Lung (tissue), 12 donors: Measurements from ENCODE around the gene TMEM40. TPM values are rescaled to one million over a fixed set of nuclear protein-coding genes. Genes with fewer than 3 reads are reported as not detected.
"Not testable (repeated sequence)": the region's sequence is repeated elsewhere in the genome, so short reads cannot be mapped to it uniquely, and the experiment has no call there.

Source experiments
- ATAC-seq: fragments of 200-7000 bp; cut with Tn5 transposase; one replicate; pipeline ENCODE4 v1.9.1; 2020; ENCODE audit warnings: moderate number of reproducible peaks; ENCODE audit not compliant: insufficient read depth, low FRiP score
- DNase-seq, 3 donors: peaks; one replicate each; pipeline ENCODE4 v3.0.0-alpha.2; 2013 to 2017
- H3K27ac ChIP-seq, 2 donors: one replicate each; pipeline ENCODE4 v1.5.1; 2013; ENCODE audit warnings: mild to moderate bottlenecking in 2 of 2, moderate library complexity in 2 of 2, control low read depth in 1 of 2, inconsistent platforms in 1 of 2, low read depth in 1 of 2, low read length in 1 of 2
- H3K27me3 ChIP-seq, 3 donors: one replicate each; pipeline ENCODE4 v1.5.1; 2013; ENCODE audit warnings: low read length in 2 of 3; ENCODE audit not compliant: control insufficient read depth in 3 of 3, insufficient read depth in 3 of 3
- H3K36me3 ChIP-seq, 4 donors: one replicate each; pipeline ENCODE4 v1.5.1; 2013; ENCODE audit warnings: low read length in 4 of 4, mild to moderate bottlenecking in 1 of 4, moderate library complexity in 1 of 4; ENCODE audit not compliant: control insufficient read depth in 4 of 4, insufficient read depth in 4 of 4
- H3K4me1 ChIP-seq, 5 donors: one replicate each; pipeline ENCODE4 v1.5.1; 2013; ENCODE audit warnings: low read length in 5 of 5, mild to moderate bottlenecking in 2 of 5, moderate library complexity in 1 of 5; ENCODE audit not compliant: control insufficient read depth in 5 of 5, insufficient read depth in 5 of 5
- H3K4me3 ChIP-seq: one replicate; pipeline ENCODE4 v1.5.1; 2013; ENCODE audit warnings: mild to moderate bottlenecking, control low read depth, moderate library complexity
- H3K9ac ChIP-seq, 2 donors: one replicate each; pipeline ENCODE4 v1.5.1; 2013; ENCODE audit warnings: low read length in 2 of 2, control low read depth in 1 of 2; ENCODE audit not compliant: insufficient read depth in 1 of 2
- H3K9me3 ChIP-seq, 4 donors: one replicate each; pipeline ENCODE4 v1.5.1; 2013; ENCODE audit warnings: low read length in 3 of 4, mild to moderate bottlenecking in 1 of 4, moderate library complexity in 1 of 4; ENCODE audit not compliant: control insufficient read depth in 4 of 4, insufficient read depth in 3 of 4
- WGBS, 2 donors: extraction: QIAGEN DNeasy Blood & Tissue Kit; methylation state at CpG; one replicate each; pipeline ENCODE4 v1.1.7; 2013; 5-methylcytosine and 5-hydroxymethylcytosine counted together
- polyA plus RNA-seq, 2 donors: library from polyadenylated mRNA; stranded (reverse); fragments of 200-250 nt; gene quantifications; one replicate each; pipeline ENCODE4 v1.2.1, GENCODE V29; 2013
- total RNA-seq, 2 donors: library from RNA; depleted of rRNA in 1 of 2; stranded (reverse); fragments of >200 nt in 1 of 2; gene quantifications; one replicate each; pipeline ENCODE4 v1.2.1, GENCODE V29; 2014 to 2021
- TF ChIP-seq, protein P1 (sequence below): IDR thresholded peaks from 2 replicates; pipeline ENCODE4 v1.5.1; 2012; ENCODE audit warnings: mild to moderate bottlenecking; ENCODE audit errors: control extremely low read depth, extremely low read depth
- donor health status: control.
- donor health status: control.
- donor health status: Bipolar disorder and iron deficiency.
- donor health status: healthy.
- donor health status: DM: yes; HTN: yes; CAD: no.

Gene TMEM40
- total and polyA plus RNA-seq, 4 donors, result 2.0 to 6.0 (median 4.0) TPM

DNA sequence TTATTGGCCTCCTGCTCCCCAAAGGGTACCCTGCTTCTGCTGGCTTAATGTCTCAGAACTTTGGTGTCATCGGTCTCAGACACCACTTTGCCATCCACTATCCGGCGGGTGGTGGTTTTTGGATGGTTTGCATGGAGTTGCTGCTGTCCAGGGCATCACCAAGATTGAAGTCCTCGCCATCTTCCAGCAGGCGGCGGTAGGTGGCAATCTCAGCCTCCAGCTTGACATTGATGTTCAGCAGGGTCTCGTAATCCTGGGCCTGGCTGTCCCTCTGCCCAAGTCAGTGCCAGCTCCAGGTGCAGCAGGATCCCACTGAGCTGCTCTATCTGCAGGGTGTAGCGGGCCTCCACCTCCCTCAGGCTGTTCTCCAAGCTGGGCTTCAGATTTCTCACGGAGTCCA lies 28.3 kb upstream of the TMEM40 start:
- not testable (repeated sequence) for H3K9me3 ChIP-seq, H3K27ac ChIP-seq, H3K9ac ChIP-seq, H3K4me1 ChIP-seq, H3K36me3 ChIP-seq, H3K27me3 ChIP-seq, ATAC-seq, H3K4me3 ChIP-seq
- 40 to 54% methylated on average over 9 of the region's 9 CpGs for WGBS, 2 donors
- peak; percentile 43 to 58 (median 45) for DNase-seq
- TF ChIP-seq, protein P1, sequence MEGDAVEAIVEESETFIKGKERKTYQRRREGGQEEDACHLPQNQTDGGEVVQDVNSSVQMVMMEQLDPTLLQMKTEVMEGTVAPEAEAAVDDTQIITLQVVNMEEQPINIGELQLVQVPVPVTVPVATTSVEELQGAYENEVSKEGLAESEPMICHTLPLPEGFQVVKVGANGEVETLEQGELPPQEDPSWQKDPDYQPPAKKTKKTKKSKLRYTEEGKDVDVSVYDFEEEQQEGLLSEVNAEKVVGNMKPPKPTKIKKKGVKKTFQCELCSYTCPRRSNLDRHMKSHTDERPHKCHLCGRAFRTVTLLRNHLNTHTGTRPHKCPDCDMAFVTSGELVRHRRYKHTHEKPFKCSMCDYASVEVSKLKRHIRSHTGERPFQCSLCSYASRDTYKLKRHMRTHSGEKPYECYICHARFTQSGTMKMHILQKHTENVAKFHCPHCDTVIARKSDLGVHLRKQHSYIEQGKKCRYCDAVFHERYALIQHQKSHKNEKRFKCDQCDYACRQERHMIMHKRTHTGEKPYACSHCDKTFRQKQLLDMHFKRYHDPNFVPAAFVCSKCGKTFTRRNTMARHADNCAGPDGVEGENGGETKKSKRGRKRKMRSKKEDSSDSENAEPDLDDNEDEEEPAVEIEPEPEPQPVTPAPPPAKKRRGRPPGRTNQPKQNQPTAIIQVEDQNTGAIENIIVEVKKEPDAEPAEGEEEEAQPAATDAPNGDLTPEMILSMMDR, result peak; percentile 10

DNA sequence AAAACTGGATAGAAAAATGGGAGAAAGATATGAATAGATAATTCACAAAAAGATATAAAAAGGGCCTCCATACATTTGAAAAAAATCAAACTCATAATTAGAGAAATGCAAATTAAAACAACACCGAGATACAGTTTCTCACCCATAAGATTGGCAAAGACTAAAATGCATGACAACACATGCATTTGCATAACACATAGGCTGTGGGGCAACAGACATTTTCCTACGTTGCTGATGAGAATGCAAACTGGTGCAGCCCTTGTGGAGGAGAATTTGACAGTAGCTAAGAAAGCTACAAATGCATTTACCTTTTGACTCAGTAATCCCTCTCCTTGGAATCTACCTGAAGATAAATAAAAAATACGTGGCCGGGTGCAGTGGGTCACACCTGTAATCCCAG lies 26.0 kb upstream of the TMEM40 start:
- TF ChIP-seq, protein P1, result no peak
- Histone ChIP-seq H3K27me3 (peaks cover 0 to 3% (median 0%) of the 10 kb centered on the region in 3 donors), H3K9ac (no peak overlapping the region), H3K36me3 (no peaks in the 10 kb centered on the region), H3K4me1 (peaks cover 0 to 1% (median 0%) of the 10 kb centered on the region in 5 donors), H3K4me3 (no peak overlapping the region), H3K27ac (no peak overlapping the region), H3K9me3 (no peaks in the 10 kb centered on the region)
- DNase-seq, result no peak
- 67 to 76% methylated on average over 4 of the region's 4 CpGs for WGBS, 2 donors
- ATAC-seq, result no peak

DNA sequence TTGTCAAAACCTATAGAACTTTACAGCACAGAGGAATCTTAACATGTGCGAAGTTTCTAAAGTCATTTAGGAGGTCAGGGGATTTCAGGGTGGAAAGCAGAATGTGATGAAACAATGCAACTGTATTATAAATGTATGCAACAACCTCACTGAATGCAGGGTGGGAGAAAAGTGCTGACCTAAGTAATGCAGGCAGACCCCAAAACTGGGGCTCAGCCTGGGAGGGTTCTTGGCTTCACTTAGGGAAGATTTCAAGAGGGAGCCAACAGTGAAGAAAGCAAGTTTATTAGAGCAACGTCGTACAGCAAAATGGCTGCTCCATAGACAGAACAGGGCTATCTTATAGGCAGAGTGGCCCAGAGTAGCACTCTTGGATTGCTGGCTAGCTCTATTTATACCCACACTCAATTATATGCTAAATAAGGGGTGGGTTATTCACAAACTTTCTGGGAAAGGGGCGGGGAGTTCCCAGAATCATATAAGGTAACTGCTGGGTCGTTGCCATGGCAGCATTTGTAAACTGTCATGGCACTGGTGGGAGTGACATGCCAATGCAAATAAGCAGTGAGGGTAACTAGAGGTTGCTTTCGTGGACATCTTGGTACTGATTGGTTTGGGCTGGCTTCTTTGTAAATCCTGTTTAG lies 23.2 kb upstream of the TMEM40 start:
- peak in 1 of 3 donors; percentile 29 for DNase-seq
- WGBS, 2 donors, result 68 to 82% methylated on average over 6 of the region's 6 CpGs
- TF ChIP-seq, protein P1, result no peak

More for the DNA sequence above, 23.2 kb upstream of the TMEM40 start:
- no peaks in the 10 kb centered on the region for H3K36me3 ChIP-seq
- peaks cover 0 to 1% (median 0%) of the 10 kb centered on the region in 5 donors for H3K4me1 ChIP-seq
- H3K9me3 ChIP-seq, result no peaks in the 10 kb centered on the region
- H3K9ac ChIP-seq, result no peak overlapping the region
- H3K27ac ChIP-seq, result no peak overlapping the region
- H3K4me3 ChIP-seq, result no peak overlapping the region
- peaks cover 0 to 3% (median 0%) of the 10 kb centered on the region in 3 donors for H3K27me3 ChIP-seq
- ATAC-seq, result no peak
